NCI-H460 (cell line): ENCODE data around the gene CAMTA1. TPM values are rescaled to one million over a fixed set of nuclear protein-coding genes. Genes with fewer than 3 reads are reported as not detected.

Experiments used
- DNase-seq: peaks from one replicate; pipeline ENCODE4 v3.0.0-alpha.2; 2016; ENCODE audit warnings: low read depth; ENCODE audit errors: extremely low read depth
- total RNA-seq: library from RNA; depleted of rRNA; stranded (reverse); fragments of >200 nt; shearing (Covaris generic); gene quantifications from 2 replicates; pipeline ENCODE4 v1.2.3, GENCODE V29; 2014

Gene CAMTA1
- total RNA-seq, 1 experiment from 2014 or later: 39.9 TPM

DNA sequence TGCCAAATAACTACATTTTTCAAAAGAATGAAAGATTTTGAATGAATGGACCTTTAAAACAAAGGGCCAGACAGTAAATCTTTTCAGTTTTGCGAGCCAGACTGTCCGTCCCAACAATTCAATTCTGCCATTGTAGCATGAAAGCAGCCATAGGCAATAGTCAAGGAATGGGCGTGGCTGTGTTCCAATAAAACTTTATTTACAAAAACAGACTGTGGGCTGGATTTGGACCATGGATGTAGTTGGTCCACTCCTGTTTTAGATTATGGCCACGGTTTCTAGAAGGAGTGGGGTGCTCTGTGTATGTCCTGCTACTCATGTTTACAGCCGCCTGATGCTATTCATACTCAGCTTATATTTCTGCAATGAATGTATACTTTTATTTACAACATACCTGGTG is 474.7 kb downstream of the CAMTA1 start:
- no peak for DNase-seq

GRCh38 chr1:7261490-7261889 is 476.2 kb downstream of the CAMTA1 start:
- DNase-seq: no peak

DNA sequence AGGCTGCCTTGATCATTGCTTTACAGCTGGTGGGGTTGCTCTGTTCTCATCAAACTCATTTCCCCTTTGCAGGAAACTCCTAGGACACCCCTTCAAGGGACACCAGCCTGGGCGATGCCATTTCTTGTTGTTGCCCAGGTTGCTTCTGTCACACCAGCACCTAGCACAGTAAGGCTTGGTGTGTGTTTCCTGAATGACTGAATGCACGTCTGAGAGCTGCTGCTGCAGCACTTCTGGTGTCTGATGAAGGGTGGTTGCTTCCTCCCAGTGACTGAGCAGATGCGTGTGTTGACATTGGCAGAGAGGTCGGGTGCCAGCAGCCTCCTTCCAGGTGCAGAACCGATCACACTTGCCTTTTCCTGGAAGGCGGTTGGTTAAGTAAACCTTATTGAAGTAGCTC is 477.4 kb downstream of the CAMTA1 start:
- DNase-seq: no peak

GRCh38 chr1:7263021-7263960 is 478.0 kb downstream of the CAMTA1 start:
- DNase-seq: no peak

GRCh38 chr1:7264101-7264500 is 478.8 kb downstream of the CAMTA1 start:
- DNase-seq: no peak

DNA sequence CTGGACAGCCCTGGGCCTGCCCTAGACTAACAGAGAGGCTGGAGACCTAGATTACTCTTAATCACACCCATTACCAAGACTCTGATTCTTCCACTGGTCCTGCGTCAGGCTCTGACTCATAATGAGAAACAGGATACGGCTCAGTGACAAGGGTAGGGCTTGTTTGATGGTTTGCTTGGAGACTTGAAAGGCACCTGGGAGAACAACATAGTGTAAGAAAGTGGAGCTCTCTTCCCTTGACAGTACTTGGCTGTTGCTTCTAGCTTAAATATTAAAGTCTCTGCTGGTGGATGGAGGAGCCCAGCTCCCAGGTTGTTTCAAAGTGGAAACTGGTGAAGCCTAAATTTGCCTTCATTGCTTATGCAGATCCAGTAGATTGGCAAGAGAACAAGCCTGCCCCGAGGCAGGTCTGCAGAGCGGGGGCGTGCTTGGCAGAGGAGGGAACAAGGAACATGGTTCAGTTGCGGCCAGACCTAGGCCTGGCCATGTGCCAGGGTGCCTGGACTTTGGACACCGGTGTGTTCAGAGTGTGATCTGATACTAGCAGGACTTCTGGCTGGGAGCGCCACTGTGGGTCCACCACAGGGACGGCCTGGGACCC is 480.6 kb downstream of the CAMTA1 start:
- DNase-seq: peak; percentile 75

- no peak for DNase-seq
These were observed 481.3 kb downstream of the CAMTA1 start for GRCh38 chr1:7266561-7266960.

DNA sequence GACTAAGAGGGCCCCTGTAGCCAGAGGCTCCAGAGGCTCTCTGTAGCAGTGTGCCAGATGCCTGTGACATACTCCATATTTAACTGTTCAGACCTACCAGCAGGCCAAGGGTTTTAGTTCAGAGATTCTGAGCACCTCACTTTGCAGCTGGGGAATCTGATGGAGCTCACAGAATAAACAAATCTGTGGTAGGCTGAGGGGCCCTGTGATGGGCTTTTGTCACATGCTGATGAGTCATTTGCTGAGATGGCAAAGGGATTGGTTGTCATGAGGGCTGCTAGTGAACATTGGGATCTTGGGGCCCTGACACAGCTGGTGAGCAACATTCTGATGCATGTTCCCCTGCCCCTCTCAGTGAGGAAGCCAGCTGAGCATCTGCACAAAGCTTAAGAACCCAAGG is 482.2 kb downstream of the CAMTA1 start:
- no peak for DNase-seq

GRCh38 chr1:7268983-7269382 is 483.7 kb downstream of the CAMTA1 start:
- DNase-seq: no peak

- DNase-seq: no peak
These were observed 484.3 kb downstream of the CAMTA1 start for GRCh38 chr1:7269525-7269924.

DNA sequence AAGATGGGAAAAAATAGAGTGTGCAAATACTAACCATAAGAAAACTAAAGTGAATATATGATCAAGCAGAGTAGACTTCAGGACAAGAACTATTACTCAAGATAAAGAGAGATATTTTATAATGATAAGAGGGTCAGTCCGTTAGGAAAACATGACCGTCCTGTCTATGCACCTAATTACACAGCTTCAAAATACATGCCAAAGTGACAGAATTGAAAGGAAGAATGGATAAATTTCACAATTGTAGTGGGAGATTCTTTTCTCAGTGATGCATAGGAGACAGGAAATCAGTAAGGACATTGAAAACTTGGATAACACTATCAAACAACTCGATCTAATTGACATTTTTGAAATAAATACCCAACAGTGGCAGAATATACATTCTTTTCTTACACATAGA is 489.0 kb downstream of the CAMTA1 start:
- DNase-seq: no peak

GRCh38 chr1:7278045-7278444 is 492.8 kb downstream of the CAMTA1 start:
- DNase-seq: no peak

GRCh38 chr1:7278827-7279765 is 493.8 kb downstream of the CAMTA1 start:
- DNase-seq: no peak

GRCh38 chr1:7279769-7280168 is 494.5 kb downstream of the CAMTA1 start:
- DNase-seq: no peak

GRCh38 chr1:7280347-7280960 is 495.2 kb downstream of the CAMTA1 start:
- no peak for DNase-seq

DNA sequence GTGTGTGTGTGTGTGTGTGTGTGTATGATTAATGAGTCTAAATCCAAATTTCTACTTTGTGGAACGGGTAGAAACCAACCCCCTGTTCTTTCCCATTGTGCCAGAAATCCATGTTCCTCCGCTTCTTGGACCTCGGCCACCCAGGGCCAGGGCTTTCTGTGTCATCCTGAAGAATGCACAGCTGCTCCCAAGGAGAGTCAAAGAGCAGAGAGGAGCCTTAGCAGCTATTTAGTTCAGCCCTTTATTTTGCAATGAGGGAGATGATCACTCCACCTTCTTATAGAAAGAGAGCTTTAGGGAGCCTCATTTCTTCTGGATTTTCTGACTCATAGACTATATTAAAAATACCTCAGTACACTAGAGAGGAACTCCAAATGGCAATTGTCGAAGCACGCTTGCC is 496.6 kb downstream of the CAMTA1 start:
- no peak for DNase-seq

DNA sequence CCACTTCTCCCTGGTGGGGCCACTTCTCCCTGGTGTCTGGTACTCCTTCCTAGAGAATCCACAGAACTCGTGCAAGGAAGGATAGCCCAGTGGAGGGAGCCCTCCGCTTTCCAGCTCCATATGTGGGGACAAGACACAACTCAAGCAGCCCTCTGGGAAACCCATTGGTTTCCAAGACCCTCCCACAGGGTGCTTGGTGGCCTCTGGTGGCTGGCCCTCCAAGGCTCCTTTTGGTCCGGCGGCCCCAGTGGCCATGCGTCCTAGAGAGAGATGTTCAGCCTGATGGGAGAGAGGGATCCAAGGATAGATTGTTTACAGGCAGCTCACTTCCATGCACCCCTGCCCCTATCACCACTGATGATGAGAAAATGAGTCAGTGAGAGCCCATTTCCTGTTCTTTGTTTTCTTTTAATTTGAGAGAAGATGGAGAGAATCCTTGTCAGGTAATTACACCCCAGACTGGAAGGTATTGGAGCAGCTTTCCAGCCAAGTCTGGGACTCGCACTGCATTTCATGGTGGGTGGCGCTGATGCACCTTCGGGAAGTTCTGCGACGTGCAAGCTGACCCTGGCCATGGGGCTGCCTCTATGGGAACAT is 499.7 kb downstream of the CAMTA1 start:
- no peak for DNase-seq

GRCh38 chr1:7285856-7286454 is 500.7 kb downstream of the CAMTA1 start:
- no peak for DNase-seq

GRCh38 chr1:7287013-7287412 is 501.8 kb downstream of the CAMTA1 start:
- no peak for DNase-seq

- DNase-seq: no peak
These were observed 503.7 kb downstream of the CAMTA1 start for GRCh38 chr1:7288992-7289391.
